Tibial nerve (tissue), 4 donors: ENCODE measurements around the gene METTL5. TPM values are rescaled to one million over a fixed set of nuclear protein-coding genes. Genes with fewer than 3 reads are reported as not detected.

Experiments
- DNase-seq, 2 donors: peaks; one replicate each; pipeline ENCODE4 v3.0.0-alpha.2; 2019; ENCODE audit warnings: low spot score in 2 of 2
- H3K27ac ChIP-seq, 4 donors: fragments of 200-600 bp; sonication (generic) in 3 of 4; one replicate each; pipeline ENCODE4 v1.5.1; 2017 to 2019; ENCODE audit warnings: mild to moderate bottlenecking in 1 of 4
- H3K27me3 ChIP-seq, 2 donors: fragments of 200-600 bp; sonication (generic) in 1 of 2; one replicate each; pipeline versions ENCODE4 v1.5.1 to v1.6.0; 2017 to 2019
- H3K36me3 ChIP-seq, 3 donors: fragments of 200-600 bp; sonication (generic); one replicate each; pipeline ENCODE4 v1.5.1; 2018 to 2019
- H3K4me1 ChIP-seq, 4 donors: fragments of 200-600 bp; sonication (generic) in 3 of 4; one replicate each; pipeline ENCODE4 v1.5.1; 2017 to 2019
- H3K4me3 ChIP-seq, 4 donors: fragments of 200-600 bp; sonication (generic) in 3 of 4; one replicate each; pipeline ENCODE4 v1.5.1; 2017 to 2019; ENCODE audit warnings: mild to moderate bottlenecking in 1 of 4, moderate library complexity in 1 of 4
- H3K9me3 ChIP-seq, 4 donors: fragments of 200-600 bp; sonication (generic) in 3 of 4; one replicate each; pipeline ENCODE4 v1.5.1; 2017 to 2019
- CTCF ChIP-seq, 5 experiments: fragments of 200-600 bp in 3 of 5; fragments of 450-650 bp in 2 of 5; sonication (generic) in 3 of 5; IDR thresholded peaks; one replicate each; pipeline ENCODE4 v1.5.1; 2016 to 2019; ENCODE audit warnings: antibody characterized with exemption in 5 of 5, mild to moderate bottlenecking in 3 of 5, moderate library complexity in 2 of 5
- EP300 ChIP-seq, 2 donors: sonication (generic); formaldehyde crosslinking; IDR thresholded peaks; one replicate each; pipeline ENCODE4 v1.6.1; 2017; ENCODE audit warnings: antibody characterized with exemption in 2 of 2, mild to moderate bottlenecking in 1 of 2
- POLR2A ChIP-seq, 2 donors: fragments of 450-650 bp; IDR thresholded peaks; one replicate each; pipeline ENCODE4 v1.6.1; 2017; ENCODE audit warnings: antibody characterized with exemption in 2 of 2, mild to moderate bottlenecking in 2 of 2, moderate library complexity in 2 of 2
- WGBS, 2 donors: methylation state at CpG; one replicate each; pipeline ENCODE4 v1.1.5; 2018; 5-methylcytosine and 5-hydroxymethylcytosine counted together
- total RNA-seq, 4 donors: library from RNA; depleted of rRNA; stranded (reverse); fragments of >200 nt; gene quantifications; one replicate each; pipeline ENCODE4 v1.1.0, GENCODE V29; 2016

The METTL5 gene
- total RNA-seq, 4 donors from 2014 or later, result 41.0 to 83.5 (median 47.2) TPM

GRCh38 chr2:169839954-169840746 lies 15.4 kb upstream of the METTL5 start:
- no peak overlapping the region for H3K27ac ChIP-seq
- TF ChIP-seq CTCF (IDR thresholded peaks at IDR 0.05) (no peak), EP300 (IDR thresholded peaks at IDR 0.05) (no peak), POLR2A (IDR thresholded peaks at IDR 0.05) (no peak)
- H3K27me3 ChIP-seq, result no peaks in the 10 kb centered on the region
- peaks cover 0 to 35% (median 10%) of the 10 kb centered on the region in 4 donors for H3K4me1 ChIP-seq
- no peaks in the 10 kb centered on the region for H3K9me3 ChIP-seq
- WGBS, 2 donors, result 73 to 80% methylated on average over 9 to 10 of the region's 10 CpGs
- H3K36me3 ChIP-seq, result peaks cover 0 to 12% (median 0%) of the 10 kb centered on the region in 3 donors
- DNase-seq, result no peak
- no peak overlapping the region for H3K4me3 ChIP-seq

- no peaks in the 10 kb centered on the region for H3K27me3 ChIP-seq
- no peak for DNase-seq
- no peak for TF ChIP-seq POLR2A (IDR thresholded peaks at IDR 0.05)
- no peak for TF ChIP-seq EP300 (IDR thresholded peaks at IDR 0.05)
- no peak for TF ChIP-seq CTCF (IDR thresholded peaks at IDR 0.05)
- no peak overlapping the region for H3K27ac ChIP-seq
- no peaks in the 10 kb centered on the region for H3K9me3 ChIP-seq
- H3K36me3 ChIP-seq, result peaks cover 0 to 12% (median 0%) of the 10 kb centered on the region in 3 donors
- H3K4me1 ChIP-seq, result peaks cover 0 to 47% (median 10%) of the 10 kb centered on the region in 4 donors
- 98 to 100% methylated on average over 2 of the region's 2 CpGs for WGBS, 2 donors
- no peak overlapping the region for H3K4me3 ChIP-seq
Observed at GRCh38 chr2:169838743-169839489, 14.2 kb upstream of the METTL5 start.

- H3K4me1 ChIP-seq, result peaks cover 0 to 57% (median 23%) of the 10 kb centered on the region in 4 donors
Observed at GRCh38 chr2:169834401-169834800, 9.7 kb upstream of the METTL5 start.

GRCh38 chr2:169828141-169828811 lies 3.6 kb upstream of the METTL5 start:
- no peaks in the 10 kb centered on the region for H3K9me3 ChIP-seq
- peak in 1 of 2 donors; percentile 32 for TF ChIP-seq POLR2A (IDR thresholded peaks at IDR 0.05)
- TF ChIP-seq CTCF (IDR thresholded peaks at IDR 0.05), result no peak
- peak in 1 of 2 donors; percentile 73 for TF ChIP-seq EP300 (IDR thresholded peaks at IDR 0.05)
- peak overlapping the region; percentile 67 to 97 (median 88) for H3K4me3 ChIP-seq
- H3K4me1 ChIP-seq, result peaks cover 0 to 59% (median 35%) of the 10 kb centered on the region in 4 donors
- H3K27me3 ChIP-seq, result no peaks in the 10 kb centered on the region
- 1 to 2% methylated on average over 13 of the region's 13 CpGs for WGBS, 2 donors
- peak in 1 of 2 donors; percentile 33 for DNase-seq
- no peaks in the 10 kb centered on the region for H3K36me3 ChIP-seq
- peak overlapping the region; percentile 75 to 95 (median 90) for H3K27ac ChIP-seq

More at GRCh38 chr2:169834401-169834800, 9.7 kb upstream of the METTL5 start:
- TF ChIP-seq EP300 (IDR thresholded peaks at IDR 0.05), result no peak
- TF ChIP-seq CTCF (IDR thresholded peaks at IDR 0.05), result no peak
- TF ChIP-seq POLR2A (IDR thresholded peaks at IDR 0.05), result no peak
- H3K9me3 ChIP-seq, result no peaks in the 10 kb centered on the region
- H3K27ac ChIP-seq, result no peak overlapping the region
- no peak overlapping the region for H3K4me3 ChIP-seq
- 87 to 91% methylated on average over 1 of the region's 1 CpG for WGBS, 2 donors
- no peaks in the 10 kb centered on the region for H3K36me3 ChIP-seq
- no peak for DNase-seq
- no peaks in the 10 kb centered on the region for H3K27me3 ChIP-seq
